GM19043 (cell line): ENCODE results near the gene IDH3G.
"Not testable (repeated sequence)": the region's sequence is repeated elsewhere in the genome, so short reads cannot be mapped to it uniquely, and the experiment has no call there.

Source experiments
- ATAC-seq: cut with Tn5 transposase; IDR thresholded peaks from one replicate; pipeline ENCODE4 v1.9.1; 2021; ENCODE audit warnings: low read depth; ENCODE audit not compliant: unreplicated experiment

The IDH3G gene

DNA sequence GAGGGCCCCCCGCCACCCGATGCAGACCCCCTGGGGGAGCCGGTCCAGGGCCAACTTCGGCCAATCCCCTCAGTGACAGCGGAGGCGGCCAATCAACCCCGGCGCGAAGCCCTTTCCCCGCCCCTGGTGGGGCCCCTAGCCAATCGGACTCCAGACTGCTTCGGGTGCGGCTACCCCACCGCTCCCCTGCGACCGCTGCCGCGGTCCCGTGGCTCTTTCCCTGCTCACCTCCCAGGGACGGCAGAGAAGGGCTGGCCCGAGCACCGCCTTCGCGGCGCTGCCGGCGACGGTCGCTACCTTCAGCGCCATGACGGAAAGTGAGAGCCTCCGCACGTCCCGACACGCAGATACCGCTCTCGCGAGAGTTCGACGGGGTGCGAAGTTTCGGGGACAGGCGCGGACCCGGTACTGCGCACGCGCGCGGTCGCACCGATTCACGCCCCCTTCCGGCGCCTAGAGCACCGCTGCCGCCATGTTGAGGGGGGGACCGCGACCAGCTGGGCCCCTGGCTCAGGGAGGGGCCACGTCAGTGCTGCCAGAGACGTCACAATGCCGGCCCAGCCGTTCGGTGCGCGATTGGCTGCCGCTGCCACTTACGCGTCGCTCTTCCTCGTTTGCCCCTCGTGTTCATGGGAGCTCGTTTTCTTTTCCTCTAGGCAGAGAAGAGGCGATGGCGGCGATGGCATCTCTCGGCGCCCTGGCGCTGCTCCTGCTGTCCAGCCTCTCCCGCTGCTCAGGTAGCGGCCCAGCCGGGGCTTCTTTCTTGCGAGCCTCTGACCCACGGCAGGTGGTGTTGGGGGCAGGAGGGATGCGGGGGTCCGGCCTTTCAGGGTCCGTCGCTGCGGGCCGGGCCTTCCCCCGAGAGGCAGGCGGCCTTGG is at the start of gene IDH3G, which contains the start of gene SSR4:
Gene IDH3G, minus strand, starts transcription at position 358 of the 879 bp plus-strand sequence. Its CDS starts 49 bp downstream, at position 309.
Gene SSR4, plus strand, starts transcription at position 651 of the 879 bp plus-strand sequence. Its CDS starts 20 bp downstream, at position 671.
- peak; percentile 85 for ATAC-seq

GRCh38 chrX:153836921-153837320 is 42.7 kb upstream of the IDH3G start:
- no peak for ATAC-seq

DNA sequence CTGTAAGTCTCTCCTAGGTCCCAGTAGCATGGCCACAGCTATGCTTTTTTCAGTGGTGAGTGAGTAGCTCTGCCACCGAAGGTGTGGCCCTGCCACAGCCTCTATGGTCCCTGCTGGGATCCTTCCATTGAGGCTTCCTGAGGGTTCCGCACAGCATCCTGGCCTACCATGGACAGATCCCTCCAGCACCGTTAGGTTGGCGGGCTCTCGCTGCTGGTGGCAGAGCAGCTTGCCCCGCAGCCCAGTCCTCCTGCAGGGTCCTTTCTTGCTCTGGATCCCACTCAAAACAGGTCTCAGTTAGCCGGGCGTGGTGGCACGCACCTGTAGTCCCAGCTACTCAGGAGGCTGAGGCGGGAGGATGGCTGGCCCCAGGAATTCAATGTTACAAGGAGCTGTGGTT is 38.6 kb upstream of the IDH3G start:
- no peak for ATAC-seq

DNA sequence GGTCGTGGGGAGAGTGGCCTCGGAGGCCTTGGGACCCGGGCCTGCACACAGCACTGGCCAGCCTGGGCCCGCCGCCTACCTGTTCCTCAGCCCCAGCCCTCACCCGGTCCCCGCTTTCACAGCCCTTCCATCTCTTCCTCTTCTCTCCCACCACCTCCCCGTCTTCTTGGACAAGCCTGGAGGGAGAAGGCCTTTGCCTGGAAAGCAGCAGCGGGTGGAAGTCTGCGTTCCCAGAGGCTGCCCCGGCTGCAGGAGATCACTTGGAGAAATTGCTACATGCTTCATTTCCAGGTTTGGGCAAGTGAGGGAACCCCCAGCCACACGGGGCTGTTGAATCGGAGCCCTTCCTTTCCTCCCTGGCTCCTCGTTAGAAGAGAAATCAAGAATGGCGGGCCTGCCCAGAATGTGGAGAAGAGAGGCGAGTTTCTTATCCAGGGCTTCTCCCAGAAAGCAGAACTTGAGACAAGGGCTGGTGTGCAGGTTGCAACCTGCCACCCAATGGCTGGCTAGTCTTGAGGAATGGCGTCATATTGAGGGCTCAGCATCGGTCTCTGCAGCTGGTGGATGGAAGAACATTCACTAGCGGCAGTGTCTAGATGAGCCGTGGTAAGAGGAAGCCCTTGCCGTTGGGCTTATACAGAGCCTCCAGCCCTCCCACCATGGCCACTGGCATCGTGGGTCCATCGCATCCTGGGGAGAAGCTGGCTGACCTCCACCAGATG is 37.4 kb upstream of the IDH3G start:
- no peak for ATAC-seq

DNA sequence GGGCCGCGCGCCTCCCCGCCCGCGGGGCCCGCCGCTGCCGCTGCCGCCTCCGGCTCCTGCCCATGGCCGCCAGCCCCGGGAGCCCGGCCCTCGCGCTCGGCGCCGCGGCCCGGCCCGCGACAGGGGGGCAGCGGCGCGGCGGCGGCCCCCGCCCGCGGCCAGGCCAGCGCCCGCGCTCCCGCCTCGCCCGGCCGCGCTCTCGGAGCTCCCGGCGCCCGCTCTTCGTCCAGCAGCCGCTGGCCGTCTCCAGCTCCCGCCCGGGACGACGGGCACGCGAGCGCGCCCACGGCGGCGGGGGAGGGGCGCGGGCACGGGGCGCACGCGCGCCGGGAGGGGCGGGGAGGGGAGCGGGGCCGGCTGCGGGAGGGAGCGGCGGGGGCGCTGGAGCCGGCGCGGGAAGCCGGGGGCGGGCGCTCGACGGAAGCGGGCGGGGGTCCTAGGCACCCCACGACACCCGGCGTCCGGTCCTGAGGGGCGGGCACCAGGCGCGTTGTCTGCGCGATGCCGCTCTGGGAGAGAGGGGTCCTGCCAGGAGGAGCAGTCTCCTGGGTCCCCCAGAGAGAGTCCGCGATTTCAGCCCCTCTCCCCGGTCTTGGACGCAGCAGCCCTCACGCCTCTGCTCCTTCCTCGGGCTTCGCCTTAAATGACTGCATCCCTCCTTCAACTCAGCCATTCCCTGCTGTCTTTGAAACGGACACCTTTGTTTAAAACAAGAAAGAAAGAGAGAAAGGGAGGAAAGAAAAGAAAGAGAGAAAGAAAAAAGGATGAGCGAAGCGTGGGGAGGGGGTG is 36.7 kb upstream of the IDH3G start:
- ATAC-seq: no peak

DNA sequence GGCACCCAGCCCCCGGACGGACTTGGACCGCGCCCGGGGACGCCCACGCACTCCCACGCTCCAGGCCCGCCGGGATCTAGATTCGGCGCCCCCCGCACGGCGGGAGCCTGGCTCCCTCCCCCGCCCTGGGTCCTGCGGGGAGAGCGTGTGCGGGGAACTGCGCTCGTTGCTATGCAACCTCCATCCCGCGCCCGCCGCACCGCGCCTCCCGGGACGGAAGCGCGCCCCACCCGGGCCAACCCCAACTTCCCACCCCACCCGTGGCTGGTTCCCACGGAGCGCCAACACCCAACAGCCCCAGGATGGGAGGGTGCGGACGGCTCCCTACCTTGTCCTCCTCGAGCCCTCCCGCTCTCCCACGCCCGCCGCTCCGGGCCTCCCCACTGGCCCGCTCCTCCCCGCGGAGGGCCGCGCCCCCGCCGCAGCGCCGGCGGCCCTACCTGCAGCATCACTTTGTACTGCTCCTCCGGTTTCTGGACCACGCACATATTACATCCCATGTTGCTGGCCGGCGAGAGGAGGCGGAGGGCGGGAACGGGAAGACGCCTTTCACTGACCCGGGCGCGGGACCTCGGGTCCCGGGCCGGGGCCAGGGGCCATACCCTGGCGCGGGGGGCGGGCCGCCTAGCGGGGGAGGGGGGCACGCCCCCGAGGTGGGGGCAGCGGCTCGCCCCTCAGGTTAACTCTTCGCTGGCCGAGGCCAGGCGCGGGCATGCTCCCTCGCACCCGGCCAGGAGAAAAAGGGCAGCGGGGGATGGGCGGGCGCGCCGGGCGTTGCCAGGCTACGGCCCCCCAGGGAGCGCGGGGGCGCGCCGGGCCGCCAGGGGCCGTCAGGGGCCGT is 35.8 kb upstream of the IDH3G start, which contains the start of gene PDZD4:
Gene PDZD4, minus strand, starts transcription at position 746 of the 841 bp plus-strand sequence. Its CDS starts 246 bp downstream, at position 500.
- no peak for ATAC-seq

- ATAC-seq: no peak
Observed at GRCh38 chrX:153829549-153829798, 35.3 kb upstream of the IDH3G start.

DNA sequence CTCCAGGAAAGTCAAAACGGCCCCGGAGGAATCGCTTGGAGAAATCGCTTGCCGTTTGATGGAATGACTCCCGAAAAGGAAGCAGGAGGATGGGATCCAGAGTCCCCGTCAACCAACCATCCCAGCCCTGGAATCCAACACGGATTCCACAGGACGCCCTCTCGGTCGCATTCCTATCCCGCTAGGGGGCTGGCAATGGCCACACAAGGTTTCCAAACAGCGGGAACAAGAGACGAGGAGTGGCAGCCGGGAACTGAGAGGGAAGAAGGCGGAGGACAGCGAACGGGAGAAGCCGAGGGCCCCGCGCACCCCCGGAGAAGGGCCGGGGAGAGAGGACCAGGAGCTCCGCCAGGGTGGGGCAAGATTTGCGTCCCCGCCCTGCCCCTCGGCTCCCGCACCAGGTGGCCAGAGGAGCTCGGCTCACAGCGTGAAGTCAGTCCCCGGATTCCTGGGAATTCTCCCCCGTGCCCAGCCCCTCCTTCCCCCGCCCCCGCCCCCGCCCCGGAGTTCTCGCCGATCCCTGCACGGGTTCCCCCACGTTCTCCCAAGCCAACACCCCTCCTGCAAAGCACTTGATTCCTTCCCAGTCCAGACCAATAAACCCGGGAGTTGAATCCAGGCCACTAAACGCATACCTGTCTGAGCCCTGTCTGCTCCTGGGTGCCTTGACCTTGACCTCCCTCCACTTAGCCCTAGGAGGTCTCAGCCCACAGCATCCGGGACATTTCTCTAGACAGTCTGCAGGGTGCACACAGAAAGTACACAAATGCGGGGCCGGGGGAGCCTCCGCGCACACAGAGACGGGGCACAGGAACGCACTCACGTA is 34.8 kb upstream of the IDH3G start:
- ATAC-seq: no peak

GRCh38 chrX:153828308-153828707 is 34.1 kb upstream of the IDH3G start:
- ATAC-seq: no peak

DNA sequence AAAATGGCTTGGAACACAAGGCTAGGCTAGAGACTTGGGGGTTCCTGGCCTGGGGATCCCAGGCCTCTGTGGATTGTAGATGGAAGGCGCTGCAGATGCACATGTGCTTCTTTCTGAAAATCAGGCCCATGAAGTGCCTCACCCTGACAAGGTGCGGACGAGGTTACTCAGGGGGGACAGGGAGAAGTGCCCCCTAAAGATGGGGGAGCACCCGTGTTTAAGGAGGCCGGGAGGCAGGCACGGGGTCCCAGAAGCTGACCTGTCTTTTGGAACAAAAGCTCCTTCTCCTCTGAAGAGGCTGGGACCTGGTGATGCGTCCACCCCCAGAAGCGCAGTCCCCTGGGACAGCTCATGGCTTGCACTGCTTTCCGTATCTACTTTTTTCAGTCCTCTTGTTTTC is 33.7 kb upstream of the IDH3G start:
- no peak for ATAC-seq

DNA sequence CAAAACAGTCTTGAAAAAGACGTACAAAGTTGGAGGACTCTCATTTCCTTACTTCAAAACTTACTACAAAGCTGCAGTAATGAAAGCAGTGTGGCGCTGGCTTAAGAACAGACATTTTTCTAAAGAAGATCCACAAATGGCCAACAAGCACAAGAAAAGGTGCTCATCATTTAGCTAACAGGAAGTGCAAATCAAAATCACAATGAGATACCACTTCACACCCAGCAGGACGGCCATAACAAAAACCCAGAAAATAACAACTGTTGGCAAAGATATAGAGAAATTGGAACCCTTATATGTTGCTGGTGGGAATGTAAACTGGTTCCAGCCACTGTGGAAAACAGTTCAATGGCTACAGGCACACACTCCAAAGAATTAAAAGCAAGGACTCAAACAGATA is 32.8 kb upstream of the IDH3G start:
- ATAC-seq: no peak

DNA sequence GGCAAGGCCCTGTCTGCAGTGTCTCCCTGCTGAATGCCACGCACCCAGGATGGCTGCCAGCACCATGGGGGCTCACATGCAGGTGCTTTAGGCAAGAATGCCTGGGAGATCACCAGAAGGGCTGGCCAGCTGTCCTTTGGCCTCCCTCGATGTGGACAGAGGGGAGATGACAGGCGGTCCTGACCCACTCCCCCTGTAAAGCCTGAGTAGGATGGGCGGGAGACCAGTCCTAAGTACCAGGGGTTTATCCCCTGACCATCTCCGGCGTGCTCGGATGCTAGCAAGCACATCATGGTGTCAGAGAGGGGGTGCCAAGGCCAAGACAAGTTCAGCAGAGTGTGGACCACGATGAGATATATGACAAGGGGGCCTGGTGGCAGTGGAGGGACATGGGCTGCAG is 30.9 kb upstream of the IDH3G start:
- ATAC-seq: no peak

GRCh38 chrX:153824348-153824747 is 30.2 kb upstream of the IDH3G start:
- ATAC-seq: no peak

GRCh38 chrX:153821066-153821465 is 26.9 kb upstream of the IDH3G start:
- no peak for ATAC-seq

DNA sequence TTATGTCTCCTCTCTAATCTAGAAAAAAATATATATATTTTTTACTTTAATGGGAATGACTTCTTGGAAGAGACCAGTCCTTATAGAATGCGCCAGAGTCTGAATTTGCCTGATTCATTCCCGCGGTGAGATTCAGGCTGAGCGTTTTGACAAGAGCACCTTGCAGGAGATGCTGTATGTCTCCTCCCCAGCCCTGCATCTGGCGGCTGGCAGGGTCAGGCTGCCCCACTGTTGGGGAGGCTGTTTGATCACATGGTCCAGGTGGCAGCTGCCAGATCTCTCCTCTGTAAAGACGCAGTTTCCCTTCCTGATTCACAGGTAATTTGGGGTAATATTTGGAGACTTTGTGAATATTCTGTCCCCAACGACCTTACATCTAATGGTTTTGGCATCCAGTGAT is 26.4 kb upstream of the IDH3G start:
- ATAC-seq: no peak

DNA sequence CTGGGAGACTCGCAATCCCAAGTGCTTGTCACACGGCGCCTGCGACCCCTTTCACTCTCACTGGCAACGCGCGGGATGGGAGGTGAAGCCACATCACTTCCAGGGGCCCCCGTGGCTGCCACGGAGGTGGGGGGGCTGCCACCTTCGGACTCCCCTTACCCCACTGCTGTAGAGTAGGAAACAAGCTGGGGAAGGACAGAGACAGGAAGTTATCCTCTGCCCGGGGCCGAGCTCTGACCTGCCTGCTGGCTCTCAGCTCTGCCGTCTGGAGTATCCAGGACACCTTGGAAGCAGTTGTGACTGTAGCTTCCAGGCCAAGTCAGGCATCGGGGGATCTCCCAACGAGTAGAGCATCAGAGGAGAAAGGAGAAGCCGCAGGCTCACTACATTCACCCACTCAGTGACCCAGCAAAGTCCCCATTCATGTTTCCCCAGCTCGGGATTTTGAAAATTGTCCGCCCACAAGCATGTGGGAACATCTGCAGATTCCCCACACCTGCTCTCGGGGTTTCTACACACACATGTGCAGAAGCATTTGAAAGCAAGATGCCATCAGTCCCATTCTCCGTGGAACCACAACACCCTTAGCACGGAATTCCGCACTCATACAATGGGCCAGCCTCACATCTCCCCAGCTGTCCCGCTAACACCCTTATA is 25.3 kb upstream of the IDH3G start:
- no peak for ATAC-seq

DNA sequence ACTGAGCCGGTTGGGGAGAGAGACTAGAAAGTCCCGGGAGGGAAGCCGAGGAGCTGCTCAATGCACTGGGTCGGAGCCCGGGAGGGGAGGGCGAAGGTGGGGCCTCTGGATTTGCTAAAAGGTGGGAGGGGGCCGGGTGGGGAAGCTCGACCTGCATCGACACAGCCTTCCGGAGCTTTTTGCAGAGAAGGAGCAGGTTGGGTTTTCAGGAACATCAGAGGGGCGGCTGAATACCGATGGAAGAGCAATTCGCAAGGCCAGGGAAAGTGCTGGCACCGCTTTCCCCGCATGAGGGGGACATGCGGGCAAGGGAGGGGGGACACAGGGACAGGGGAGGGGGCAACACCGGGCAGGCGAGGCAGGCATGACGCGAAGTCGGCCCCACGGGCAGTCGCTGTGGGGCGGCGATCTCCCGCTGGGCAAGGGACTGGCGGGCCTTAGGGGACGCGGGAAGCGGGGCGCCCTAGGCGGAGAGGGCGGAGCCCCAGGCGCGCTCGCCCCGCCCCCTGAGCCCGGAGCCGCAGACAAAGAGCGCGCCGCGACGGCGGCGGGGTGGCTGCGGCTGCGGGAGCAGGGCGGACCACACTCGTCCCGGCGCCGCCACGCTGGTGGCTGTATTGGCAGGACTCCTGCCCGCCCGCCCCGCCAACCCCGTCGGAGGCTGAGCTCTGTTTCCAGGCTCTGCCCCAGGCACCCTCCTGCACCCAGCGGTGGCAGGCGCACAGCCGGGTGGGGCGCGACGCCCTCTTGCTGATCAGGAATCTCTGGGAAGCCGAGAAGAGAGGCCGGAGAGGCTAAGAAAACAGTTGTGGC is 24.6 kb upstream of the IDH3G start:
- no peak for ATAC-seq

GRCh38 chrX:153818064-153818463 is 23.9 kb upstream of the IDH3G start:
- ATAC-seq: not testable (repeated sequence)
